ENCODE results near the gene NT5DC1. TPM values are rescaled to one million over a fixed set of nuclear protein-coding genes. Genes with fewer than 3 reads are reported as not detected.

Gene NT5DC1
- total RNA-seq, 2 experiments from 2014 or later, result 31.5 to 36.3 TPM

GRCh38 chr6:116290799-116291198, 190.1 kb downstream of the NT5DC1 start:
- Mint-ChIP-seq H3K4me3 (no peak overlapping the region), H3K36me3 (no peaks in the 10 kb centered on the region), H3K4me1 (no peaks in the 10 kb centered on the region), H3K27me3 (no peaks in the 10 kb centered on the region), H3K9me3 (no peaks in the 10 kb centered on the region), H3K27ac (no peak overlapping the region)
- no peak for ATAC-seq (ENCODE audit: low read depth)
- DNase-seq, result no peak
- POLR2A ChIA-PET, result no interaction called here

- no peak overlapping the region for H3K4me3 Mint-ChIP-seq
- H3K36me3 Mint-ChIP-seq, result no peaks in the 10 kb centered on the region
- POLR2A ChIA-PET, result no interaction called here
- no peaks in the 10 kb centered on the region for H3K4me1 Mint-ChIP-seq
- no peaks in the 10 kb centered on the region for H3K9me3 Mint-ChIP-seq
- H3K27me3 Mint-ChIP-seq, result no peaks in the 10 kb centered on the region
- ATAC-seq (ENCODE audit: low read depth), result no peak
- DNase-seq, result no peak
- no peak overlapping the region for H3K27ac Mint-ChIP-seq
Measured at GRCh38 chr6:116291701-116292396, 191.2 kb downstream of the NT5DC1 start.

GRCh38 chr6:116292553-116292952, 191.9 kb downstream of the NT5DC1 start:
- DNase-seq (no peak), ATAC-seq (ENCODE audit: low read depth) (no peak)
- H3K36me3 Mint-ChIP-seq, result no peaks in the 10 kb centered on the region
- POLR2A ChIA-PET, result no interaction called here
- H3K4me1 Mint-ChIP-seq, result no peaks in the 10 kb centered on the region
- no peaks in the 10 kb centered on the region for H3K27me3 Mint-ChIP-seq
- H3K27ac Mint-ChIP-seq, result no peak overlapping the region
- no peaks in the 10 kb centered on the region for H3K9me3 Mint-ChIP-seq
- no peak overlapping the region for H3K4me3 Mint-ChIP-seq

- Mint-ChIP-seq H3K27me3 (no peaks in the 10 kb centered on the region), H3K4me1 (no peaks in the 10 kb centered on the region), H3K27ac (no peak overlapping the region), H3K36me3 (no peaks in the 10 kb centered on the region), H3K4me3 (no peak overlapping the region), H3K9me3 (peaks cover 5% of the 10 kb centered on the region)
- POLR2A ChIA-PET, result no interaction called here
- ATAC-seq (ENCODE audit: low read depth), result no peak
- no peak for DNase-seq
Measured at GRCh38 chr6:116298273-116298672, 197.6 kb downstream of the NT5DC1 start.

- Mint-ChIP-seq H3K4me3 (no peak overlapping the region), H3K27me3 (no peaks in the 10 kb centered on the region), H3K9me3 (peaks cover 5% of the 10 kb centered on the region), H3K27ac (no peak overlapping the region), H3K4me1 (no peaks in the 10 kb centered on the region), H3K36me3 (no peaks in the 10 kb centered on the region)
- POLR2A ChIA-PET, result no interaction called here
- ATAC-seq (ENCODE audit: low read depth), result no peak
- DNase-seq, result no peak
Measured at GRCh38 chr6:116298973-116299372, 198.3 kb downstream of the NT5DC1 start.

Other genes with a start within 250 kb of the NT5DC1 start
- under 1 TPM; 0.03 to 0.06 TPM for gene FRK, start 40.0 kb upstream of the NT5DC1 start, total RNA-seq
- gene COL10A1, start 25.3 kb downstream of the NT5DC1 start, total RNA-seq, result not detected
- gene TSPYL4, start 153.2 kb downstream of the NT5DC1 start, total RNA-seq, result 10 to 100 TPM; 19.2 to 19.4 TPM
- 10 to 100 TPM; 59.9 to 66.8 TPM for gene TSPYL1, start 179.1 kb downstream of the NT5DC1 start, total RNA-seq